Measurements from ENCODE around the gene STOML2. TPM values are rescaled to one million over a fixed set of nuclear protein-coding genes. Genes with fewer than 3 reads are reported as not detected.
"Not testable (repeated sequence)": the region's sequence is repeated elsewhere in the genome, so short reads cannot be mapped to it uniquely, and the experiment has no call there.

Gene STOML2
- total RNA-seq (142 and 144 TPM in 2 replicates), polyA plus RNA-seq (187 and 206 TPM in 2 replicates), polyA minus RNA-seq (80.6 and 98.1 TPM in 2 replicates), Bru-seq, nascent RNA (percentile 83 among the genes with signal in this experiment), BruChase-seq, experiment 1, labeled RNA remaining after a 6-hour chase (percentile 97 among the genes with signal in this experiment), BruChase-seq, experiment 2, labeled RNA remaining after a 2-hour chase (percentile 88 among the genes with signal in this experiment)
- 186 and 208 TPM in 2 replicates for polyA plus RNA-seq (2011; cell fraction: cytosol; rRNA removed)
- 142 and 153 TPM in 2 replicates for polyA plus RNA-seq (2011; cell fraction: nucleus; rRNA removed)
- polyA plus RNA-seq (2012) = 155 and 168 TPM in 2 replicates
- 36.0 TPM for polyA minus RNA-seq (2011; cell fraction: cytosol; rRNA and poly(A)+ RNA removed)
- polyA minus RNA-seq (2011; cell fraction: nucleus; rRNA and poly(A)+ RNA removed) = 21.5 and 27.6 TPM in 2 replicates
- long read RNA-seq, transcript STOML2-201 (10 exons, 1,278 nt) = major isoform, 451 of 604 reads
- long read RNA-seq, transcript STOML2-205 (9 exons, 1,293 nt) = minor isoform, 6 of 604 reads
- long read RNA-seq, partial matches to known transcripts = 126 of 604 reads
- long read RNA-seq, other reads (novel, unspliced or antisense) = 21 of 604 reads

GRCh38 chr9:35102769-35103659, at the start of gene STOML2:
Gene STOML2 (minus strand): TSS chr9:35103131. CDS start chr9:35103094, 37 bp downstream.
- peak within 1 kb of the TSS; percentile 50 to 83 (median 80) for H3K4me3 ChIP-seq (replicated peaks in 1 of 3; ENCODE audit: insufficient read depth in 1 of 3, low read depth in 1 of 3, low read length in 3 of 3)
- H3K9me1 ChIP-seq (replicated peaks; ENCODE audit: control insufficient read depth, extremely low read depth, insufficient read depth, low read length) = no peaks in the 10 kb centered on the region
- H3K27me3 ChIP-seq (ENCODE audit: control insufficient read depth in 2 of 2, insufficient read depth in 2 of 2, low read length in 2 of 2) = no peaks in the 10 kb centered on the region
- peak within 1 kb of the TSS; percentile 26 for H3K4me2 ChIP-seq (ENCODE audit: insufficient read depth, low read length)
- peak within 1 kb of the TSS; percentile 91 for H3K9ac ChIP-seq (replicated peaks; ENCODE audit: extremely low read depth, insufficient read depth, low read length)
- ChIA-PET POLR2A (interaction anchor here (0.9 to 1.3 kb wide), 4 partner anchors 9 to 31 kb away, joined by 3 to 8 read pairs (median 4); partner anchors contain the start of gene VCP), CTCF (interaction anchor here (0.8 to 3.0 kb wide), 9 partner anchors 11 to 451 kb away, joined by 3 to 13 read pairs (median 3); partner anchors contain the start of gene FANCG)
- DNase-seq (ENCODE audit: low read depth, low spot score) (peak; percentile 96), FAIRE-seq (peak; percentile 100)
- H3K9me3 ChIP-seq (replicated peaks; ENCODE audit: control insufficient read depth, insufficient read depth, low read length) = no peaks in the 10 kb centered on the region
- peaks cover 12 to 50% of the 10 kb centered on the region in 2 experiments for H3K36me3 ChIP-seq (ENCODE audit: control insufficient read depth in 2 of 2, extremely low read depth in 1 of 2, insufficient read depth in 2 of 2, low read length in 2 of 2)
- H3K27ac ChIP-seq (ENCODE audit: insufficient read depth, low read depth, low read length) = peak within 1 kb of the TSS; percentile 50
- TSS peak; percentile 87 for BruUV-seq (replicated peaks)
- intact Hi-C loops (cut with micrococcal nuclease) = loop anchor here (1.0 kb wide), 1 partner anchor 8 kb away; no protein-coding TSS in a partner anchor
- dilution Hi-C loops (cut with MboI; ENCODE audit: extremely low pct_ligation_motif_present, low sequenced_read_pairs) = no loop called here
- peak within 1 kb of the TSS; percentile 76 for H2AFZ ChIP-seq (ENCODE audit: low read depth, low read length)
- H3K4me1 ChIP-seq (ENCODE audit: control insufficient read depth, extremely low read depth, insufficient read depth, low read length) = peaks cover 13% of the 10 kb centered on the region
- H4K20me1 ChIP-seq (replicated peaks; ENCODE audit: control insufficient read depth, extremely low read depth, insufficient read depth, low read length) = no peaks in the 10 kb centered on the region
- H3K79me2 ChIP-seq (ENCODE audit: control insufficient read depth, insufficient read depth, low read length) = peaks cover 13% of the 10 kb centered on the region
- TF ChIP-seq CTCF (IDR thresholded peaks at IDR 0.05; ENCODE audit: extremely low read depth in 1 of 2, insufficient read depth in 1 of 2, low read depth in 1 of 2, low read length in 2 of 2) = no peak
- peak; percentile 88 for TF ChIP-seq POLR2A (IDR thresholded peaks at IDR 0.05; ENCODE audit: low read depth, low read length)
- TF ChIP-seq FOS (IDR thresholded peaks at IDR 0.05; ENCODE audit: borderline replicate concordance, insufficient read depth, low read length) = no peak
- TF ChIP-seq MYC (IDR thresholded peaks at IDR 0.05; ENCODE audit: low read depth, low read length) = no peak
- TF ChIP-seq JUN (IDR thresholded peaks at IDR 0.05; ENCODE audit: borderline replicate concordance, insufficient read depth, insufficient read length, low read depth) = no peak
- no peak for TF ChIP-seq GATA2 (IDR thresholded peaks at IDR 0.05; ENCODE audit: insufficient read depth, insufficient read length, low read depth, low read length)
- peak; percentile 89 for TF ChIP-seq POLR2AphosphoS5 (IDR thresholded peaks at IDR 0.05; ENCODE audit: insufficient read depth, low read depth, low read length)
- TF ChIP-seq, protein P1, sequence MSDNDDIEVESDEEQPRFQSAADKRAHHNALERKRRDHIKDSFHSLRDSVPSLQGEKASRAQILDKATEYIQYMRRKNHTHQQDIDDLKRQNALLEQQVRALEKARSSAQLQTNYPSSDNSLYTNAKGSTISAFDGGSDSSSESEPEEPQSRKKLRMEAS (IDR thresholded peaks at IDR 0.05; ENCODE audit: insufficient read depth, insufficient read length) = peak; percentile 3
- no peak for TF ChIP-seq EZH2 (IDR thresholded peaks at IDR 0.05; ENCODE audit: borderline replicate concordance, low read depth, low read length, severe bottlenecking)

GRCh38 chr9:35147941-35148563, 45.1 kb upstream of the STOML2 start:
- H3K27ac ChIP-seq (ENCODE audit: insufficient read depth, low read depth, low read length); H3K9me3 ChIP-seq (replicated peaks; ENCODE audit: control insufficient read depth, insufficient read depth, low read length); CTCF ChIA-PET; H3K27me3 ChIP-seq (ENCODE audit: control insufficient read depth in 2 of 2, insufficient read depth in 2 of 2, low read length in 2 of 2); POLR2A ChIA-PET; H4K20me1 ChIP-seq (replicated peaks; ENCODE audit: control insufficient read depth, extremely low read depth, insufficient read depth, low read length); H3K79me2 ChIP-seq (ENCODE audit: control insufficient read depth, insufficient read depth, low read length); FAIRE-seq; intact Hi-C loops (cut with micrococcal nuclease); dilution Hi-C loops (cut with MboI; ENCODE audit: extremely low pct_ligation_motif_present, low sequenced_read_pairs); H3K36me3 ChIP-seq (ENCODE audit: control insufficient read depth in 2 of 2, extremely low read depth in 1 of 2, insufficient read depth in 2 of 2, low read length in 2 of 2); H3K4me3 ChIP-seq (replicated peaks in 1 of 3; ENCODE audit: insufficient read depth in 1 of 3, low read depth in 1 of 3, low read length in 3 of 3); BruUV-seq (replicated peaks); DNase-seq (ENCODE audit: low read depth, low spot score); H3K4me1 ChIP-seq (ENCODE audit: control insufficient read depth, extremely low read depth, insufficient read depth, low read length); H3K9ac ChIP-seq (replicated peaks; ENCODE audit: extremely low read depth, insufficient read depth, low read length); H3K9me1 ChIP-seq (replicated peaks; ENCODE audit: control insufficient read depth, extremely low read depth, insufficient read depth, low read length); H2AFZ ChIP-seq (ENCODE audit: low read depth, low read length); H3K4me2 ChIP-seq (ENCODE audit: insufficient read depth, low read length): not testable (repeated sequence)

Data from endothelial cell of umbilical vein (primary cell).